KMS-11 (cell line): ENCODE results near the gene DTNBP1.

Source experiments
- H2AFZ ChIP-seq: fragments of 200-600 bp; sonication (generic); 2 replicates; pipeline ENCODE4 v1.6.1; 2016; ENCODE audit warnings: antibody characterized with exemption, mixed run types, low read depth
- H3K27ac ChIP-seq: fragments of 200-600 bp; sonication (generic); 2 replicates; pipeline ENCODE4 v1.6.1; 2016; ENCODE audit warnings: mild to moderate bottlenecking, mixed run types
- H3K27me3 ChIP-seq: fragments of 200-600 bp; sonication (generic); 2 replicates; pipeline ENCODE4 v1.6.1; 2017; ENCODE audit warnings: mild to moderate bottlenecking, low read depth, mixed run types, moderate library complexity; ENCODE audit not compliant: insufficient read depth
- H3K36me3 ChIP-seq: fragments of 200-600 bp; sonication (generic); 2 replicates; pipeline ENCODE4 v1.6.1; 2017; ENCODE audit warnings: mild to moderate bottlenecking, mixed run types; ENCODE audit not compliant: insufficient read depth
- H3K4me1 ChIP-seq: fragments of 200-600 bp; sonication (generic); 2 replicates; pipeline ENCODE4 v1.6.1; 2016; ENCODE audit warnings: mild to moderate bottlenecking, low read depth, mixed run types; ENCODE audit not compliant: poor library complexity, severe bottlenecking
- H3K4me2 ChIP-seq: fragments of 200-600 bp; sonication (generic); 2 replicates; pipeline ENCODE4 v1.7.0; 2016; ENCODE audit warnings: mild to moderate bottlenecking, mixed run types
- H3K4me3 ChIP-seq: fragments of 200-600 bp; sonication (generic); IDR thresholded peaks from 2 replicates; pipeline ENCODE4 v1.6.1; 2017; ENCODE audit warnings: low read depth, low read length, mixed read lengths; ENCODE audit not compliant: insufficient read depth
- H3K79me2 ChIP-seq: fragments of 200-600 bp; sonication (generic); 2 replicates; pipeline ENCODE4 v1.6.1; 2016; ENCODE audit warnings: low read depth, mixed run types; ENCODE audit not compliant: insufficient read depth
- H3K9ac ChIP-seq: fragments of 200-600 bp; sonication (generic); 2 replicates; pipeline ENCODE4 v1.6.1; 2016; ENCODE audit warnings: mild to moderate bottlenecking, mixed run types
- H4K20me1 ChIP-seq: fragments of 200-600 bp; sonication (generic); 2 replicates; pipeline ENCODE4 v1.6.1; 2016; ENCODE audit warnings: mild to moderate bottlenecking, mixed run types; ENCODE audit not compliant: insufficient read depth
- TF ChIP-seq, protein P1 (sequence below): fragments of 200-600 bp; sonication (generic); conservative IDR thresholded peaks from 2 replicates; pipeline ENCODE4 v1.6.1; 2017; ENCODE audit warnings: low read depth, mild to moderate bottlenecking, antibody characterized with exemption, low read length, moderate library complexity, mixed read lengths

The DTNBP1 gene

DNA sequence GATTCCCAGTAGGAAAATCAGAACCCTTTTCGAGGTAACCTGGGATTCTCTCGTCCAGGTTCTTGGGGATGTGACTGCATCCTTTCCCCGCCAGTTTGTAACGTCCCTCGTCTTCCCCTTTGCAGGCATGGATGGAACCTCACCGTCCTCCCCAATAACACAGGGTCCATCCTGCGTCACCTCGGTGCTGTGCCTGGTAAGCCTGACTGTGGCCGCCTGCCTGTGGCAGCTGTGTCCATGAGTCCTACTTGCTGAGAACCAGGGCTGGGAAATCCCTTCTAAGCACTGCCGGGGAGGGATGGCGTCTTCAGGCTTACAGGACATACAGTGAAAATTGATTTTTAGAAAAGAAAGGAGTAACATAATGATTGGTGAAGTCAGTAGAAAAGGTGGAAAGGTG lies 155.6 kb downstream of the DTNBP1 start:
- H3K27me3 ChIP-seq, result no peaks in the 10 kb centered on the region

DNA sequence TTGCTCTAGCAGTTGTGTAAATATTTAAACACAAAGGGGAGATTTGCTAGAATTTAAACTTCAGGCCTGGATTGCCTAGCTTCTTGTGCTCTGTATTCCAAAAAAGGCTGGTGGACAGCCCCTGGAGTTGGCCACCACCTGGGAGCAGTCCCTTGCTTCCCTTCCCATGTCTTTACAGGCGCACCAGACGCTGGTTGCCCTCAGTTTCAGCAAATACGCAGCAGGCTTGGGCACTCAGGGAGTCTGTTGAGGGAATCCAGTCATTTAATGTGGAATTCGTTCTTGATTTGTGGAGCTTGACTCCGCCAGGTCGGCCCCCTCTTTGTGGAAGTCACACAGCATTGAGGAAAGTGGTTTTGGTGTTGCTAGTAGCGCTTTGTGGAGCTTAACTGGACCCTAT lies 156.8 kb downstream of the DTNBP1 start:
- no peak overlapping the region for H3K27ac ChIP-seq

More for the DNA sequence above, 155.6 kb downstream of the DTNBP1 start:
- no peak overlapping the region for H3K9ac ChIP-seq
- no peak overlapping the region for H3K27ac ChIP-seq
- no peak overlapping the region for H2AFZ ChIP-seq
- no peak overlapping the region for H3K4me3 ChIP-seq
- H3K36me3 ChIP-seq, result no peaks in the 10 kb centered on the region
- TF ChIP-seq, protein P1, sequence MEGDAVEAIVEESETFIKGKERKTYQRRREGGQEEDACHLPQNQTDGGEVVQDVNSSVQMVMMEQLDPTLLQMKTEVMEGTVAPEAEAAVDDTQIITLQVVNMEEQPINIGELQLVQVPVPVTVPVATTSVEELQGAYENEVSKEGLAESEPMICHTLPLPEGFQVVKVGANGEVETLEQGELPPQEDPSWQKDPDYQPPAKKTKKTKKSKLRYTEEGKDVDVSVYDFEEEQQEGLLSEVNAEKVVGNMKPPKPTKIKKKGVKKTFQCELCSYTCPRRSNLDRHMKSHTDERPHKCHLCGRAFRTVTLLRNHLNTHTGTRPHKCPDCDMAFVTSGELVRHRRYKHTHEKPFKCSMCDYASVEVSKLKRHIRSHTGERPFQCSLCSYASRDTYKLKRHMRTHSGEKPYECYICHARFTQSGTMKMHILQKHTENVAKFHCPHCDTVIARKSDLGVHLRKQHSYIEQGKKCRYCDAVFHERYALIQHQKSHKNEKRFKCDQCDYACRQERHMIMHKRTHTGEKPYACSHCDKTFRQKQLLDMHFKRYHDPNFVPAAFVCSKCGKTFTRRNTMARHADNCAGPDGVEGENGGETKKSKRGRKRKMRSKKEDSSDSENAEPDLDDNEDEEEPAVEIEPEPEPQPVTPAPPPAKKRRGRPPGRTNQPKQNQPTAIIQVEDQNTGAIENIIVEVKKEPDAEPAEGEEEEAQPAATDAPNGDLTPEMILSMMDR, result no peak
- H3K4me1 ChIP-seq, result no peaks in the 10 kb centered on the region
- H4K20me1 ChIP-seq, result no peaks in the 10 kb centered on the region
- no peak overlapping the region for H3K4me2 ChIP-seq
- H3K79me2 ChIP-seq, result no peaks in the 10 kb centered on the region

GRCh38 chr6:15505463-15505918 lies 157.3 kb downstream of the DTNBP1 start:
- H3K36me3 ChIP-seq, result no peaks in the 10 kb centered on the region
- no peak overlapping the region for H2AFZ ChIP-seq
- H3K9ac ChIP-seq, result no peak overlapping the region
- H4K20me1 ChIP-seq, result no peaks in the 10 kb centered on the region
- no peaks in the 10 kb centered on the region for H3K4me1 ChIP-seq
- TF ChIP-seq, protein P1, result no peak
- no peak overlapping the region for H3K4me3 ChIP-seq
- H3K27ac ChIP-seq, result no peak overlapping the region
- no peaks in the 10 kb centered on the region for H3K27me3 ChIP-seq
- H3K4me2 ChIP-seq, result no peak overlapping the region
- no peaks in the 10 kb centered on the region for H3K79me2 ChIP-seq

More for the DNA sequence above, 156.8 kb downstream of the DTNBP1 start:
- H3K36me3 ChIP-seq, result no peaks in the 10 kb centered on the region
- no peak overlapping the region for H3K9ac ChIP-seq
- no peaks in the 10 kb centered on the region for H3K79me2 ChIP-seq
- H3K4me2 ChIP-seq, result no peak overlapping the region
- H3K4me1 ChIP-seq, result no peaks in the 10 kb centered on the region
- H2AFZ ChIP-seq, result no peak overlapping the region
- no peaks in the 10 kb centered on the region for H4K20me1 ChIP-seq
- no peak overlapping the region for H3K4me3 ChIP-seq
- H3K27me3 ChIP-seq, result no peaks in the 10 kb centered on the region
- TF ChIP-seq, protein P1, result no peak

DNA sequence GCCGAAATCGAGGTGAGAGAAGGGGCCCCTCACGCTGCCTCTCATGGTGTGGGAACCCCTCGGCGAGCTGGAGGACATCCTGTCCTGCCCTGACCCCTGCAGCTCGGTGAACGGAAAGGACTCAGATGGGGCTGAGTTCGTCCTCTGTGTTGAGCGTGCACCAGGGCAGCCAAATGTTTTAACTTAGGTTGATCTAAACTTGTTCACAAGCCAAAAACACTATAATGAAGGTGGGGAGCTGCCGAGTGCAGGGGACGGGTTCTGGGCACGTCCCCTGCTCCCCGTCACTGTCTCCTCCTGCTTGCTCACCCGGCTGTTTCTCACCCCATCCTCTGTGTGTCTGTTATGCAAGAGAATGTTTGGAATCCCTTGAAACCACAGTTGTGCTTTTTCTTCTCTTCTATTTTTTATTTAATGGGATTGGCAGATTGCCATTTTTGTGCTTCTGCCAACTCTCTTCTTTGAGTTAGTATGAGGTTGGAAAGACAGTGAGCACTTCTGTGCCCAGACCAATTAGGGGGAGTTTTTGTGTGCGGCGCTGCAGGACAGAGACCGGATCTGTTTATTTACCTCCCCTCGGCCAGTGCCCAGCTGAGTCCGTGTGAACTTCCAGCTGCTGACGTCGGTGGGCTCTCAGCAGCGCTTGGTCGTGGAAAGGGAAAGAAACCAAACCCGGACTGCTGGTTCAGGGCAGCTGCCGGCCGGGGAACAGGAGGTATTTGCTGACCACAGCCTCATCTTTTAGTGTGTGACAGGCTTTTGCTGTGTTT lies 158.1 kb downstream of the DTNBP1 start:
- H3K9ac ChIP-seq, result no peak overlapping the region

More for the DNA sequence above, 158.1 kb downstream of the DTNBP1 start:
- H3K27me3 ChIP-seq, result no peaks in the 10 kb centered on the region
- H3K79me2 ChIP-seq, result no peaks in the 10 kb centered on the region
- no peaks in the 10 kb centered on the region for H3K36me3 ChIP-seq
- H3K4me2 ChIP-seq, result no peak overlapping the region
- no peaks in the 10 kb centered on the region for H3K4me1 ChIP-seq
- no peak overlapping the region for H3K27ac ChIP-seq
- no peaks in the 10 kb centered on the region for H4K20me1 ChIP-seq
- H2AFZ ChIP-seq, result no peak overlapping the region
- H3K4me3 ChIP-seq, result no peak overlapping the region
- TF ChIP-seq, protein P1, result no peak
